Neural cell (in vitro differentiated cells): Measurements from ENCODE around the gene MAML3.

Experiments used
- EP300 ChIP-seq: fragments of 450-650 bp; conservative IDR thresholded peaks from 2 replicates; pipeline ENCODE4 v1.6.1; 2014; ENCODE audit warnings: antibody characterized with exemption, mild to moderate bottlenecking, moderate library complexity; ENCODE audit not compliant: poor library complexity, severe bottlenecking
- EZH2 ChIP-seq: fragments of 200-600, 300-800 bp; shearing (Covaris generic), sonication (generic); IDR thresholded peaks from 2 replicates; pipeline ENCODE4 v1.6.1; 2014; ENCODE audit warnings: antibody characterized with exemption, low read length, borderline replicate concordance, mild to moderate bottlenecking; ENCODE audit not compliant: insufficient read depth, poor library complexity, severe bottlenecking
- POLR2AphosphoS5 ChIP-seq: IDR thresholded peaks from 2 replicates; pipeline ENCODE4 v1.6.1; 2012
- RAD21 ChIP-seq: fragments of 450-650 bp; conservative IDR thresholded peaks from 2 replicates; pipeline ENCODE4 v1.6.1; 2014; ENCODE audit warnings: antibody characterized with exemption, mild to moderate bottlenecking, moderate library complexity
- TF ChIP-seq, protein P1 (sequence below): fragments of 450-650 bp; IDR thresholded peaks from 2 replicates; pipeline ENCODE4 v1.5.1; 2014; ENCODE audit warnings: antibody characterized with exemption, mild to moderate bottlenecking, moderate library complexity; ENCODE audit not compliant: poor library complexity, severe bottlenecking

DNA sequence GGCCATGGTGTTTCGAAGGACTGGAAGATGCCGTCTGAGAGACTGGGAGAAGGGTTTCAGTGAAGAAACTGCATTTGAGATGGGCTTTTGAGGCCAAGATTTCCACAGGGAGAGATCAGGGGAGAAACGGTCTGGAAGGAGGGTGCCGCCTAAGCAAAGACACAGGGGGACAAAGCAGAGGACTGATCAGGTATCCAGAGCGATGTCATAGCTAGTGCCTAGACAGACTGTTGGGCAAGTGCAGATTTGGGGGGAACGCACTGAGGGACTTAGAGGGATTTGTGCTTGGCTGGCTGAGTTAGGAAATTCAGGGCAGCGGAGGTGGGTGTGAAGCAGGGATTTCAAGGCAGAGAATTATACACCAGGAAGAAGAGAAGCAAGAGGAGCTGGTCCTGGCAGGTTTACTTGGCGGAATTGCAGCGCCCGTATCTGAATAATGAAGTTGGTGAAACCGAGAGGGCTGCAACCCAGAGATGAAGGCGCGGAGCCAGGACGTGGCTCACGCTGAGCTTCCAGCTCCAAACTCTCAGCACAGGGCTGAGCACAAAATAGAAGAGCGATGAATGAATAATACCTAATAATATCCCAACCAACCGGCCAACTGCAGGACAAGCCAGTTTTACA is 106.9 kb downstream of the MAML3 start:
- no peak for TF ChIP-seq EP300
- TF ChIP-seq, protein P1, sequence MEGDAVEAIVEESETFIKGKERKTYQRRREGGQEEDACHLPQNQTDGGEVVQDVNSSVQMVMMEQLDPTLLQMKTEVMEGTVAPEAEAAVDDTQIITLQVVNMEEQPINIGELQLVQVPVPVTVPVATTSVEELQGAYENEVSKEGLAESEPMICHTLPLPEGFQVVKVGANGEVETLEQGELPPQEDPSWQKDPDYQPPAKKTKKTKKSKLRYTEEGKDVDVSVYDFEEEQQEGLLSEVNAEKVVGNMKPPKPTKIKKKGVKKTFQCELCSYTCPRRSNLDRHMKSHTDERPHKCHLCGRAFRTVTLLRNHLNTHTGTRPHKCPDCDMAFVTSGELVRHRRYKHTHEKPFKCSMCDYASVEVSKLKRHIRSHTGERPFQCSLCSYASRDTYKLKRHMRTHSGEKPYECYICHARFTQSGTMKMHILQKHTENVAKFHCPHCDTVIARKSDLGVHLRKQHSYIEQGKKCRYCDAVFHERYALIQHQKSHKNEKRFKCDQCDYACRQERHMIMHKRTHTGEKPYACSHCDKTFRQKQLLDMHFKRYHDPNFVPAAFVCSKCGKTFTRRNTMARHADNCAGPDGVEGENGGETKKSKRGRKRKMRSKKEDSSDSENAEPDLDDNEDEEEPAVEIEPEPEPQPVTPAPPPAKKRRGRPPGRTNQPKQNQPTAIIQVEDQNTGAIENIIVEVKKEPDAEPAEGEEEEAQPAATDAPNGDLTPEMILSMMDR, result no peak
- TF ChIP-seq EZH2, result no peak
- no peak for TF ChIP-seq POLR2AphosphoS5
- TF ChIP-seq RAD21, result no peak
